Epithelial cell of esophagus (primary cell): ENCODE results near the gene CEP85L.

Experiments
- DNase-seq: peaks from one replicate; pipeline ENCODE4 v3.0.0; 2010; ENCODE audit warnings: low read depth
- H3K4me3 ChIP-seq: 2 replicates; pipeline ENCODE4 v1.5.1; 2011; ENCODE audit warnings: mild to moderate bottlenecking, low read length, control low read depth
- TF ChIP-seq, protein P1 (sequence below): IDR thresholded peaks from 2 replicates; pipeline ENCODE4 v1.5.1; 2011; ENCODE audit warnings: low read depth, mild to moderate bottlenecking, low read length, control low read depth, inconsistent platforms; ENCODE audit not compliant: insufficient read depth; ENCODE audit errors: missing control alignments

Gene CEP85L

DNA sequence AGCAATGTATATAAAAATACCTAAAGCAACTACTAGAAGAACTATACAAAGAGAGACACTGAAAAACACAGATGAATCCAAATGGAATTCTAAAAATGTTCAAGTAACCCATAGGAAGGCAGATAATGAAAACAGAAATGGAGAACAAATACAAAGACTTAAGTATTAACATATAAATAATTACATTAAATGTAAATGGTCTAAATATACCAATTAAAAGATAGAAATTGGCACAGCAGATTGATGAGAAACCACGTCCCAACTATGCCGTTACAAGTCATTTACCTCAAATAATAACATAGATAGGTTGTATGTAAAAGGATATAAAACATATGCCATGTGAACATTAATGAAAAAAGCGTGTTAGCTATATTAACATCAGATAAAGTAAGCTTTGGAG, 40.1 kb downstream of the CEP85L start:
- DNase-seq, result no peak
- H3K4me3 ChIP-seq, result no peak overlapping the region
- TF ChIP-seq, protein P1, sequence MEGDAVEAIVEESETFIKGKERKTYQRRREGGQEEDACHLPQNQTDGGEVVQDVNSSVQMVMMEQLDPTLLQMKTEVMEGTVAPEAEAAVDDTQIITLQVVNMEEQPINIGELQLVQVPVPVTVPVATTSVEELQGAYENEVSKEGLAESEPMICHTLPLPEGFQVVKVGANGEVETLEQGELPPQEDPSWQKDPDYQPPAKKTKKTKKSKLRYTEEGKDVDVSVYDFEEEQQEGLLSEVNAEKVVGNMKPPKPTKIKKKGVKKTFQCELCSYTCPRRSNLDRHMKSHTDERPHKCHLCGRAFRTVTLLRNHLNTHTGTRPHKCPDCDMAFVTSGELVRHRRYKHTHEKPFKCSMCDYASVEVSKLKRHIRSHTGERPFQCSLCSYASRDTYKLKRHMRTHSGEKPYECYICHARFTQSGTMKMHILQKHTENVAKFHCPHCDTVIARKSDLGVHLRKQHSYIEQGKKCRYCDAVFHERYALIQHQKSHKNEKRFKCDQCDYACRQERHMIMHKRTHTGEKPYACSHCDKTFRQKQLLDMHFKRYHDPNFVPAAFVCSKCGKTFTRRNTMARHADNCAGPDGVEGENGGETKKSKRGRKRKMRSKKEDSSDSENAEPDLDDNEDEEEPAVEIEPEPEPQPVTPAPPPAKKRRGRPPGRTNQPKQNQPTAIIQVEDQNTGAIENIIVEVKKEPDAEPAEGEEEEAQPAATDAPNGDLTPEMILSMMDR, result no peak

DNA sequence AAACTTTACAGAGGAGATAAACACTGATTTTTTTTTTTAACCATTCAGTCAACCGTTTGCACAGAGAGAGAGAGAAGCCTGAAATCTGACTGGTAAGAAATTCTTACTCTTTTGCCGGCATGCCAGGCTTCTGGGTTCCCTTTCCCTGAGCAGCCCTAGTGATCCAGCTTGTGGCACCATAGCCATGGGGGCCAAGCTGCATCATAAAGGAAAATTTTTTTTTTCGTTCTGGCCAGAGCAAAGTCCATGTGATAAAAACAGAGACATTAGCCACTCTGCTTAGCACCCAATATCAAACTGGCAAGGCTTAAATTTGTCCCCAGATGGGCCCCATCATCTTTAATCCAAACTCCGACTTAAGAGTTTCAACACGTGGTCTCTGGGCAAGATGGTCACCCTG, 44.5 kb downstream of the CEP85L start:
- TF ChIP-seq, protein P1, result no peak
- no peak for DNase-seq
- H3K4me3 ChIP-seq, result no peak overlapping the region

DNA sequence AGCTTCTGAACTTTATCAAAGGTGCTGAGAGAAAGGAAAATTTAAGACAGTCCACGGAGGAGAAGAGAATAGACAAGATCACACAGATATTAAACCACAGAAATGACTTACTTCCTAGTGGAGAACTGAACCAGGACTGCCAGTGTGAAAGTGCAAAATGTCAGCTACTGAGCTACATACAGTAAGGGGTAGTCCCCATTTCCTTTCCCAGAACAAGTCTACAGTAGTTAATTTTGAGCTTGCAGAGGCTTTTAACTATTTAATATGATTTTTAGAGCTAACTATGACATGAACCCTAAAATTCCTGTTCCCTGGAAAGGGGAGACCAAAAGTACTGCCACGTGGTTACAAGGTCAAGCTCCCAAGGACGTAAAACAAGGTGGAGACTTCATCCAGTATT, 45.1 kb downstream of the CEP85L start:
- H3K4me3 ChIP-seq, result no peak overlapping the region
- no peak for DNase-seq
- TF ChIP-seq, protein P1, result no peak

DNA sequence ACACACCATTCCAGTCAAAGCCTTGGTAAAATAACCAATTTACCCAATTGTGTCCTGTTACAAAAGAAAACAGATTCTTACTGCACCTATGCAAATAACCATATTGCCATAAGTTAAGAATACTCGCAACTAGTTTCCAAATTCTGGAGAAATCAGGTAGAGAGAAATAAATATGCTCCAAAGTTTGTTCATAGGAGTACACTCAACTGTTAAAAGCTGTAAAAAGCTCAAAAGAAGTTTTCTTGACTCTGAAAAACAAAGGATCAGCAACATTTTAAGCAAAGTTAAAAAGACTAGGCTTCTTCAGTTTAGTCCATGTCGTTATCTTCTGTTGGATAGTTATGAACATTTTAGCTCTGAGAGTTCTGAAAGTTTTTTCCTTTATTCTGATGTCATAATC, 48.0 kb downstream of the CEP85L start:
- DNase-seq, result no peak
- no peak overlapping the region for H3K4me3 ChIP-seq

DNA sequence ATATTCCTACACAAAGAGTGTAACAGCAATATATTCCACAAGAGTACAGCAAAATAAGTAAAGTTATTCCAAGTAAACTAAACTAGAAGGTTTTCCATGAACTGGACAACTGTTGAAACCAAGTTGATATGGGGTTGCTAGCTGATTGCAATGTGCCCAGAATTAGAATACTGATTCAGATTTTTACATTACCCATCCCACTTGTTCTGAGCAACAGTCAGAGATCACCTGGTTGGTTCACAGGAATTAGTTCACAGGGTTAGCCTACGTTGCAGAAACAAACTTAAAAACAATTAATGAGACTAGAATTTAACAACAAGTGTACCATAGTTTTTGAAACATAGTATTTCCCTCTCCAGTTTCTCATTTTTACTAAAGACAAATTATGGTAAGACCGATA, 49.1 kb downstream of the CEP85L start:
- H3K4me3 ChIP-seq, result no peak overlapping the region
- DNase-seq, result no peak
- TF ChIP-seq, protein P1, result no peak

More for the DNA sequence above, 48.0 kb downstream of the CEP85L start:
- TF ChIP-seq, protein P1, result no peak

DNA sequence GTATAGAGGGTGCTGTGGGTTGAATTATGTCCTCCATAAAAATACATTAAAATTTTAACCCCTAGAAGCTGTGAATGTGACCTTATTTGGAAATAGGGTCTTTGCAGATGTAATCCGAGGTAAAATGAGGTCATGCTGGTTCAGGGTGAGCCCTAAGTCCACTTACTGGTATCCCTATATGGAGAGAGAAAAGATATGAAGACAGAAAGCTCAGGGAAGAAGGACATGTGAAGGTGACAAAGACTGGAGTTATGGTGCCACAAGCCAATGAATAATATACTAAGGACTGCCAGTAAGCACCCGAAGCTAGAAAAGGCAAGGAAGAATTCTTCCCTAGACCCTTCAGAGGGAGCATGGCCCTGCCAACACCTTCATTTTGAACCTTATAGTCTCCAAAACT, 53.1 kb downstream of the CEP85L start:
- no peak overlapping the region for H3K4me3 ChIP-seq
- TF ChIP-seq, protein P1, result no peak
- DNase-seq, result no peak

DNA sequence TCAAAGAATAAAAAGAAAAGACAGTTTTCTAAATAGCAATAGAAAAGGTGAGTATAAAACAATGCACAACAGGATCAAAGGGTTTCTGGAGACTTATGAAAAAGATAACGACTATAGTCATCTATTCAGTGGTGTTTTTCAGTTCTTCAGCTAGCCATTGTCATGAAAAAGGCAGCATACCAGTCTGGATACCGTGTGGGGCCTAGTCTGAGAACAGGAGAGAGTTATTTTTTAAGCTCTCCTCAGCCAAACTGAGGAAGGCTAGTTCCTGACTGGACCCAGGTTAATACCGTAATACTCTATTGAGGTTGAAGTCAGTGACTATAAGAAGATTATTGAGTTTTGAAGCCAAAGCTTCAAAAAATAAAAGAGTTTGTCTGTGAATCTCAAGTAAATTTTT, 53.8 kb downstream of the CEP85L start:
- H3K4me3 ChIP-seq, result no peak overlapping the region
- DNase-seq, result no peak
- TF ChIP-seq, protein P1, result no peak
